Hepatocyte (in vitro differentiated cells): Measurements from ENCODE around the gene SLC17A2.

Experiments
- CTCF ChIP-seq: fragments of 200-600 bp; sonication (generic); IDR thresholded peaks from 2 replicates; pipeline ENCODE4 v1.5.1; 2016; ENCODE audit warnings: antibody characterized with exemption, mild to moderate bottlenecking; ENCODE audit not compliant: poor library complexity
- EZH2 ChIP-seq: fragments of 200-600 bp; sonication (generic); IDR thresholded peaks from 2 replicates; pipeline ENCODE4 v1.6.1; 2016; ENCODE audit warnings: antibody characterized with exemption, mild to moderate bottlenecking, borderline replicate concordance

- TF ChIP-seq CTCF (no peak), EZH2 (no peak)
These were observed 60.7 kb downstream of the SLC17A2 start for GRCh38 chr6:25869840-25870239.
